Left cardiac atrium (tissue), 4 donors: ENCODE data around the gene SPINT4. TPM values are rescaled to one million over a fixed set of nuclear protein-coding genes. Genes with fewer than 3 reads are reported as not detected.
"Not testable (repeated sequence)": the region's sequence is repeated elsewhere in the genome, so short reads cannot be mapped to it uniquely, and the experiment has no call there.

Source experiments
- ATAC-seq, 2 donors: fragments of 200-7000 bp; cut with Tn5 transposase; one replicate each; pipeline ENCODE4 v1.9.1; 2020; ENCODE audit warnings: mild to moderate bottlenecking in 2 of 2, moderate library complexity in 2 of 2
- DNase-seq: peaks from one replicate; pipeline ENCODE4 v3.0.0-alpha.2; 2020
- intact Hi-C, 2 donors: fragments of 100-400 bp; cut with DNase I; formaldehyde crosslinking; loops; one replicate each; pipeline versions ENCODE4 v1.14.1 to v1.15.1; 2022 to 2023
- long read RNA-seq: library from polyadenylated mRNA; unstranded; transcript quantifications from one replicate; pipeline ENCODE4 v2.0.0, GENCODE V29; 2021
- total RNA-seq, 2 donors: library from RNA; stranded (reverse); fragmentation: NEBNext Ultra II Directional; extraction: Animal tissue kit (Norgen Biotek cat#: 25700); gene quantifications; one replicate each; pipeline ENCODE4 v1.2.1, GENCODE V29; 2021
- donor health status: DM: no; HTN: yes; CAD: no.
- donor health status: DM: no; HTN: yes; CAD: no; lungs with severe emphysema.
- donor health status: DM: yes; HTN: yes; CAD: no.
- donor health status: Dilated cardiomyopathy.

The SPINT4 gene
- not detected for total RNA-seq
- long read RNA-seq: 0 reads

DNA sequence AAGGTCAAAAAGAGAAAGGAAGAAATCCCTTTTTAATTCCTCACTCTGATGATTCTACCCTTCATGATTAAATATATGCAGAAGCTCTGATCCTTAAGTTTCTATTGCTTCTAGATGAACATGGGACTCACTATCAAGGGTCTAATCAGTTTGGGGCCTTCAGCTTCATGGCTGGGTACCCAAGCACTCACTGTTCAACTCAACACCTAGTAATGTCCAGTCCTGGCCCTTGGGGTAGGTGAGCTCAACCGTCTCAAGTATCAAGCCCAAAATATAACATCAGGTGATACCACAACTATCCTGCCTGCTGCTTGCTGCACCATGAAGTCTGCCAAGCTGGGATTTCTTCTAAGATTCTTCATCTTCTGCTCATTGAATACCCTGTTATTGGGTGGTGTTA, at the start of gene SPINT4:
SPINT4 (plus strand) TSS at position 301 of the 400 bp plus-strand sequence; CDS start at position 322, 21 bp downstream.
- DNase-seq (no peak), ATAC-seq (no peak)
- intact Hi-C loops: no loop called here

DNA sequence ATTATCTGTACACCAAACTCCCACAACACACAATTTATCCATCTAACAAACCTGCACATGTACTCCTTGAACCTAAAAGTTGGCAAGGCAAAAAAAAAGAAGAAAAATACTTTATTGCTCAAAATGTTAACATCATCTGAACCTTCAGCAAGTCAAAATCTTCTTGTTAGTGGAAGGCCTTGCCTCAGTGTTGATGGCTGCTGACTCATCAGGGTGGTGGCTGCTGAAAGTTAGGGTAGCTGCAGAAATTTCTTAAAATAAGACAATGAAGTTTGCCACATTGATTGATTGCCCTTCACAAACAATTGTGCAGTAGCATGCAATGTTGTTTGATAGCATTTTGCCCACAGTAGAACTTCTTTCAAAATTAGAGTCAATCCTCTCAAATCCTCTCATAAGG, 49.4 kb upstream of the SPINT4 start:
- intact Hi-C loops: no loop called here
- no peak for ATAC-seq
- DNase-seq: no peak

DNA sequence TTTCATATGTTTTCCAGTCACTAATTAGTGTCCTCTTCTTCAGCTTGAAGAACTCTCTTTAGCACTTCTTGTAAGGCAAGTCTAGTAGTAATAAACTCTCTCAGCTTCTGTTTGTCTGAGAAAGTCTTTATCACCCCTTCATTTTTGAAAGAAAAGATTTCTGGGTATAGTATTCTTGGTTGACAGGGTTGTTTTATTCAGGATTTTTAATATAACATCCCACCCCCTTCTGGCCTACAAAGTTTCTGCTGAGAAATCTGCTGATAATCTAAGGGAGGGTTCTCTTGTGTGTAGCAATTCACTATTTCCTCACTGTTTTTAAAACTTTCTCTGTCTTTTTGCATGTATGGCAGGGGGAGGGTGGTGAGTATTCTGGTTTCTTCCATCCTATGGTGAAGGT, 42.5 kb upstream of the SPINT4 start:
- ATAC-seq (no peak), DNase-seq (no peak)
- intact Hi-C loops: no loop called here

DNA sequence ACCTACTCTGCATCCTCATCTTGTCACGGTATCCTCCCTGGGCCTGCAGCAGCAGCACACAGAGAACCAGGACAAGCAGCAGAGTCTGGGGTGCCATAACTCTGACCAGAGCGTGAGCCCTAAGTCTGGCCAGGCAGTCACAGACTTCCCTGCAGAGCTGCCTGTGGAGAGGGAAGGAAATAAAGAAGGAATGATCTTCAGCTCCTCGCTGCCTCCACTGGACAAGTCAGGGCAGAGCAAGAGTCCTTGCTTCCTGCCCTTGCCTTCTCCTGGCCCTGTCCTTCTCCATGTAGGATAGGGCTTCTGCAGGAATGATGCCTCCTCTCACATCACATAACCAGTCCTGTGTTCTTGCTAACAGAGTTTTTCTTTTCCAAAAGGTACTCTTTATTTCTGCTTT, 36.3 kb upstream of the SPINT4 start:
- intact Hi-C loops: no loop called here
- ATAC-seq: no peak
- no peak for DNase-seq

DNA sequence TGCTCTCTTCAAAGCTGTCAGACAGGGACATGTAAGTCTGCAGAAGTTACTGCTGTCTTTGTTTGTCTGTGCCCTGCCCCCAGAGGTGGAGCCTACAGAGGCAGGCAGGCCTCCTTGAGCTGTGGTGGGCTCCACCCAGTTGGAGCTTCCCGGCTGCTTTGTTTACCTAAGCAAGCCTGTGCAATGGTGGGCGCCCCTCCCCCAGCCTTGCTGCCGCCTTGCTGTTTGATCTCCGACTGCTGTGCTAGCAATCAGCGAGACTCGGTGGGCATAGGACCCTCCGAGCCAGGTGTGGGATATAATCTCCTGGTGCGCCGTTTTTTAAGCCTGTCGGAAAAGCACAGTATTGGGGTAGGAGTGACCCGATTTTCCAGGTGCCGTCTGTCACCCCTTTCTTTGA, 28.8 kb upstream of the SPINT4 start:
- ATAC-seq, intact Hi-C loops: not testable (repeated sequence)

DNA sequence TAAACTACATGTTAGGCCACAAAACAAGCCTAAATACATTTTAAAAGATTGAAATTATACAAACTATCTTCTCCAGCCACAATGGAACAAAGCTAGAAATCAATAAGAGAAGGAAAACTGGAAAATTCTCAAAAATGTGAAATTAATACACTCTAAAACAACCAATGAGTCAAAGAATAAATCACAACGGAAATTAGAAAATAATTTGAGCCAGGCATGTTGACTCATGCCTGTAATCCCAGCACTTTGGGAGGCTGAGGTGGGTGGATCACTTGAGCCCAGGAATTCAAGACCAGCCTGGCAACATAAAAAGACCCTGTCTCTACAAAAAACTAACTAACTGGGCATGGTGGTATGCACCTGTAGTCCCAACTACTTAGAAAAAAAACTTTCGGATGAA, 26.7 kb upstream of the SPINT4 start:
- intact Hi-C loops: no loop called here
- no peak for ATAC-seq
- DNase-seq: no peak

More for the DNA sequence above, 28.8 kb upstream of the SPINT4 start:
- not testable (repeated sequence) for DNase-seq

DNA sequence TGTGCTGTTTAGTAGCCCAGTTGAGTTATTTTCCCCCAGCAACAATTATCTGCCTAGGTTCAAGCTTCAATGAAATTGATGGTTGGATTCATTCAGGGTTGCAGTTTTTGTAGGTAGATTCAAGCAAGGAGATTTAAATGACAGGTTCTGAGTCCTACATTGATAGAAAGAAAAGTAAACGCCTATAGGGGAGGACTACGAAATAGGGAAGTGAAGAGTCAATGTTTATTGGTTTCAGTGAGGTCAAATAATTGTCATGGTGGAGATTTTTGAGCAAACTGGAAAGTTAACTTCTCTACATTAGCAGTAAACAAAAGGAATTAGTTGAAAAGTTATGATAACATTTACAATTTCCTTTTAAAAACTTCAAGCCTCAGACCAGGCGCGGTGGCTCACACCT, 21.0 kb upstream of the SPINT4 start:
- DNase-seq (no peak), ATAC-seq (no peak)
- intact Hi-C loops: no loop called here

DNA sequence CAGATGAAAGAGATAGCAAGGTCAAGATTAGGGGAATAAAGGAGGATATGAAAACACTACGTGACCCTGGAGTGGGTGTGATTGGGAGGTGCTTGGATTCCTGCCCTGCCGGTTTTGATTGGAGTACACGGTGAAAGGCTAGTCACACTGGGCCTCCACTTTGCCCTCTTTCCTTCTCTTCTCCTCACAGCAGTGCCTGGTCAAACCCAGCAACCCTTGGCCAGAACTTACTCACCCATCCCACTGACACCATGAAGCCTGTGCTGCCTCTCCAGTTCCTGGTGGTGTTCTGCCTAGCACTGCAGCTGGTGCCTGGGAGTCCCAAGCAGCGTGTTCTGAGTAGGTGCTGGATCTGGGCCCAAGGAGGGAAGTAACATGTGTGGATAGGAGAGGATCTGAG, 20.3 kb upstream of the SPINT4 start, which contains the start of gene WFDC13:
WFDC13 (plus strand) TSS at position 166 of the 400 bp plus-strand sequence; CDS start at position 252, 86 bp downstream.
- intact Hi-C loops: no loop called here
- no peak for DNase-seq
- ATAC-seq: no peak

DNA sequence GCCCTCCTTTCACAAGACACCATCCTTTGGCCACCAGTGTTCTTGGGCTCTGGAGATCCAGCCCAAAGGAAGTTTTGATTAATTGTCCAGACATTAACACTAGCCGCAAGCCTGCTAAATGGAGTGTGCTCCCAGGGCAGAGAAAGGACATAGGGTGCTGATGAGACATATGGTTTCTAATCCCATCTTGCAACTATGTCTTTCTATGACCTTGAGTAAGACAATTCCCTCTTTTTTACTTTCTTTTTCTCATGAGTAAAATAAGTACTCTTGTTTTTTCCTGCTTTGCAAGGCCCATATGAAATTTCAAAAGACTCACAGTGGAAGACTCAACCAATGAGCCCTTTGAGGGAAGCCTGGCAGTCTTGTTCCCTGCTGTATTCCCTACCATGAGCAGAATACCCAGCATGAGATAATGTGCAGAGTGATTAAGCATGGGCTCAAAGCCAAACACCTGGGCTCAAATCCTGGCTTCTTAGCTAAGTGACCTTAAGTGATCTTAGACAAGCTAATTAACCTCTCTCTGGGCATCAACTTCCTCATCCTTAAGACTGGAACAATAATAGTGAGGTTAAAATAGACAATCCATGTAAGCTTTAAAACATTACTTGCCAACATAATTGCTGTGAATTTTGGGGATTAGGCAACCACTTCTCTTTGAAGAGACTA, 17.0 kb upstream of the SPINT4 start, which contains the start of gene WFDC10B:
WFDC10B (minus strand) TSS at position 51 of the 669 bp plus-strand sequence. CDS start 19,027 bp downstream, outside the sequence.
- ATAC-seq: peak in 1 of 2 donors; percentile 37
- intact Hi-C loops: loop anchor here in 1 of 2 donors (5.0 kb wide), 1 partner anchor 328 kb away; the partner anchor contains the start of gene TP53TG5
- no peak for DNase-seq

DNA sequence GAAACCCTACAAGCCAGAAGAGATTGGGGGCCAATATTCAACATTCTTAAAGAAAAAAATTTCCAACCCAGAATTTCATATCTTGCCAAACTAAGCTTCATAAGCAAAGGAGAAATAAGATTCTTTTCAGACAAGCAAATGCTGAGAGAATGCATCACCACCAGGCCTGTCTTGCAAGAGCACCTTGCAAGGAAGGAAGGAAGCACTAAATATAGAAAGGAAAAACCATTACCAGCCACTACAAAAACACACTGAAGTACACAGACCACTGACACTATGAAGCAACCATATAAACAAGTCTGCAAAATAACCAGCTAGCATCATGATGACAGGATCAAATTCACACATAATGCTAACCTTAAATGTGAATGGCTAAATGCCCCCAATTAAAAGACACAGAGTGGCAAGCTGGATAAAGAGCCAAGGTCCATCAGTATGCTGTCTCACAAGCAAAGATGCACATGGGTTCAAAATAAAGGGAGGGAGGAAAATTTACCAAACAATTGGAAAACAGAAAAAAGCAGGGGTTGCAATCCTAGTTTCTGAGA, 5.9 kb upstream of the SPINT4 start:
- ATAC-seq, DNase-seq, intact Hi-C loops: not testable (repeated sequence)

DNA sequence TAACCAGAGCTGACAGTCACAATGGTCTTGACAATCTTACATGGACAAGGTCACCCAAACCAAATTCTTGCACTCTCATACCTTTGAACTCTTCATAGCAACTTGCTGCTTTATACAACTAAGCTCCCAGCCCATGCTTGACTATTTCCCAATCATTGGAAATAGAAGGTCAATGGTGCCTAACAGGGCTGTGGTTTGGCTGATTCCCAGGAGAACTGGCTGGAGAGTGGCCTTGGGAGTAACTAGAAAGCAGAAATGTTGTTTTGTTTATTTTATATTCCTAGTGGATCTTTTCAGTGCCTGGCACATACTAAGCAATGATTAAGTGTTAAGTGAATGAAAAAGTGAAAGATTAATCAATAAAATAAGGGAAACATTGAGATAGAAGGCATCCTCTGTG, 3.0 kb downstream of the SPINT4 start:
- intact Hi-C loops: no loop called here
- ATAC-seq (no peak), DNase-seq (no peak)

DNA sequence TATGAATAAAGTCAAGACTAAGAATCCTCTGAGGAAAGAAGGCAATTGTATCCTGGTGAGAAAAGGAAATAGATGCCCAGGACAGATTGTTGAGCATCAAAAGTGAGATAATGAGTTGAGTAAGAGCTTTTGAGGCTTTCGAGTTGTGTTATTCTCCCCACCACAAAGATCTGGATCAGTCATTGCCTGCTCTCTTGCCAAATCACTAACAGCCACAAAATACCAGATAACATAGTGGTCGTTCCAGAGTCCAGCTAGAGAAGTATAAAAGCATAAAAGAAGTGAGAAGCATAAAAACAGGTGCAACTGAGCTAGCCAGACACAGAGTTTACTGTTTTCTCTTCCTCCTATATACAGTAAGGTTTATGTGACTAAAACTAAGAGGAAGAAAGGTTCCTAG, 4.9 kb downstream of the SPINT4 start:
- intact Hi-C loops: no loop called here
- DNase-seq: no peak
- ATAC-seq: no peak

DNA sequence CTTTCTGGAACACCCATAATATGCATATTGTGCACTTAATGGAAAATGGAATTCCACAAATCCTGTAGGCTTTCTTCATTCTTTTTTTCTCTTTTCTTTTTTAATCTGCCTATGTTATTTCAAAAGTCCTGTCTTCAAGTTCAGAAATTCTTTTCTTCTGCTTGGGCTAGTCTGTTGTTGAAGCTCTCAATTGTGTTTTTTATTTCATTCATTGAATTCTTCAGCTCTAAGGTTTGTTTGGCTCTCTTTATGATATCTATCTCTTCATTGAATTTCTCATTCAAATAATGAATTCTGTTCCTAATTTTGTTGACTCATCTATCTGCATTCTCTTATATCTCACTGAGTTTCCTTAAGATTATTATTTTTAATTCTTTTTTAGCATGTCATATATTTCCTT, 10.1 kb downstream of the SPINT4 start:
- no peak for ATAC-seq
- intact Hi-C loops: no loop called here
- no peak for DNase-seq

DNA sequence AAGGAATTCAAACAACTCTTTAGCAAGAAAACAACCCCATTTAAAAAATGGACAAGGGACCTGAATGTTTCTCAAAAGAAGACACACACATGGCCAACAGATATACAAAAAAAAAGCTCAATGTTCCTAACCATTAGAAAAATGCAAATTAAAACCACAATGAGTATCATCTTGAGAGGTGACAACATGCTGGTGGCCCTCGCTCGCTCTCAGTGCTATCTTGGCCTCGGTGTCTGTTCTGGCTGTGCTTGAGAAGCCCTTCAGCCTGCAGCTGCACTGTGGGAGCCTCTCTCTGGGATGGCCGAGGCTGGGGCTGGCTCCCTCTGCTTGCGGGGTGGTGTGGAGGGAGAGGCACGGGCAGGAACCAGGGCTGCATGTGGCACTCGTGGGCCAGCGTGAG, 13.4 kb downstream of the SPINT4 start:
- DNase-seq (no peak), ATAC-seq (no peak)
- intact Hi-C loops: no loop called here

DNA sequence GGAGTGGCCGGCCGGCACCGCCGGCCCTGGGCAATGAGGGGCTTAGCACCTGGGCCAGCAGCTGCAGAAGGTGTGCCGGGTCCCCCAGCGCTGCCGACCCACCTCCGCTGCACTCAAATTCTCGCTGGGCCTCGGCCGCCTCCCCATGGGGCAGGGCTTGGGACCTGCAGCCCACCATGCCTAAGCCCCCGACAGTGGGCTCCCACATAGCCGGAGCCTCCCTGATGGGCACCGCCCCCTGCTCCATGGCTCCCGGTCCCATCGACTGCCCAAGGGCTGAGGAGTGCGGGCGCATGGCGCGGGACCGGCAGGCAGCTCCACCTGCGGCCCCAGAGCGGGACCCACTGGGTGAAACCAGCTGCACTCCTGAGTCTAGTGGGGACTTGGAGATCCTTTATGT, 13.8 kb downstream of the SPINT4 start:
- intact Hi-C loops: no loop called here
- ATAC-seq (no peak), DNase-seq (no peak)

DNA sequence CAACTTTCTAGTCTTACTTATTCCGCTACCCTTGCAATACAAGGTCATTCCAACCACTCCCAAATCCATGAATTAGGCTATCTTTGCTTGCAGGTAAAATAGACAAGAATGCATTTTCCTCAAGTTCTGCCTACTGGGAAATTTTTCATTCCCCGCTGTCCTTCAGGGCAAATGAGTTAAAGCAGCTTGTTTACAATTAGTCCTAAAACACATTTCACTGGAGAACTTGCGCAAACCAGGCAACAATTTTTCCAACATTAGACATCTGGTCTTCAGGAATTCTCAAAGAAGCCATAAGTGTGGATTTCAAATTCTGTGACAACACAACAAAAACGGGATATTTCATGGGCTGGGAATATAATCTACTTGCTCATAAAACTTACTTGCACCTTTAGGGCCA, 20.4 kb downstream of the SPINT4 start:
- intact Hi-C loops: no loop called here
- ATAC-seq: no peak
- DNase-seq: no peak

DNA sequence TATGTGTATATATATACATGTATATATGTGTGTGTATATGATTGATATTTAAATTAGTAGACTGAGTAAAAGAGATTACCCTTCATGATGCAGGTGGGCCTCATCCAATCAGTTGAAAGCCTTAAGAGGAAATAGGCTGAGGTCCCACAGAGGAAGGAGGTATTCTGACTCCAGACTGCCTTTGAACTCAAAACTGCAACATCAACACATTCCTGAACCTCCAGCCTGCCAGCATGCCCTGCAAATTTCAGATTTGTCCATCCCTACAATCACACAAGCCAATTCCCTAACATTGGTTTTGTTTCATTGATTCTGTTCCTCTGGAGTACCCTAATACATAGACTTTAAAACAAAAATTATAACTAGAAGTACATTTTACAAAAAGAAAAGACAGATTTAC, 22.9 kb downstream of the SPINT4 start:
- intact Hi-C loops: no loop called here
- DNase-seq (no peak), ATAC-seq (no peak)

DNA sequence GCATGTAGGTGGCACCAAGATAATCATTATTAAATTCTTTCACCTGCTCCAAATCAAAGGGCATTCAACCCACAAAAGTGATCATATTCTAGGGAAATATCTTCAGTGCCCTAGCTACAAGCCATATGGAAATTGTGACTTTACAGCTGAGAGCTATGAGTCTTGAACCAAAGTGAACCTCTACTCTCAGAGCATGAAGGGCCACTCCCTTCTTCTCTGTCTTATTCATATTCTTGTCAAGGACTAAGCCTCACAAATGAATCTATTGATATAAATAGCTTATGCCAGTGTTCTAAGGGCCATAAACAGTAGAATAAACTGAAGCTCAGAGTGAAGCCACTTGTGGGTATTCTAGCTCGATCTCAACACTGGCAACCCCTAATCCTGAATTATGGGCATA, 29.6 kb downstream of the SPINT4 start:
- intact Hi-C loops: no loop called here
- DNase-seq (no peak), ATAC-seq (no peak)

DNA sequence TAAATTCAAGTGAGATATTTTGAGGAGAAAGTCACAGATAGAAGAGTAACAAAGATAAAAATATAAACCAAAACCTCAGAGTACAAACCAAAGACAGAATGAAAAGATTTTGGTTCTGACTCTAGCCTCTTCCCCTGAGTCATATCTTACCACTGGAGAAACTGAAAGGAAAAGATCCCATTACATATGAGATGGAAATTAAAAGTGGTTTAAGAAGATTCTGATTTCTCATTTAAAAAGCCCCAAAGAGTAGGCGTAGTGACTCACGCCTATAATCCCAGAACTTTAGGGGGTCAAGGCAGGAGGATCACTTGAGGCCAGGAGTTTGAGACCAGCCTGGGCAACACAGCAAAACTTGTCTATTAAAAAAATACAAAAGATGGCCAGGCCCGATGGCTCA, 30.6 kb downstream of the SPINT4 start:
- DNase-seq: no peak
- intact Hi-C loops: no loop called here
- no peak for ATAC-seq

DNA sequence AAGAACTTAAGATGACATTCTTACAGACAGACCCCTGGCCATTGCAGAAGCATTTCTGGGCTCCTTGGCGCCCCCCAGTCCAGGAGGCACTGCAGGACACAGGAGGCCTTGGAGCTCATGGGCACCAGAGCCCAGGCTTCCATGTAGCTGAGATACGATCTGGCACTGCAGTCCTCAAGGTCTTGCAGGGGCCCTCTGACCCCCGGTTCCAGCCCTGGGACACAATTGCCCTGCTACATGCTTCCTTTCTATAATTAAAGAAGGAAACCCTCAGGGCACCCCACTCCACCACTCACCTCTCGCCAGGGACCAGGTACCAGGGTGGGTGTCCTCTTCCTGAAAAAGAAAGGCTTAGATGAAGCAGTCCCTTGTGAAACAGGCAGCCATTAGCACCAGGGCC, 35.9 kb downstream of the SPINT4 start:
- ATAC-seq: no peak
- intact Hi-C loops: no loop called here
- no peak for DNase-seq

DNA sequence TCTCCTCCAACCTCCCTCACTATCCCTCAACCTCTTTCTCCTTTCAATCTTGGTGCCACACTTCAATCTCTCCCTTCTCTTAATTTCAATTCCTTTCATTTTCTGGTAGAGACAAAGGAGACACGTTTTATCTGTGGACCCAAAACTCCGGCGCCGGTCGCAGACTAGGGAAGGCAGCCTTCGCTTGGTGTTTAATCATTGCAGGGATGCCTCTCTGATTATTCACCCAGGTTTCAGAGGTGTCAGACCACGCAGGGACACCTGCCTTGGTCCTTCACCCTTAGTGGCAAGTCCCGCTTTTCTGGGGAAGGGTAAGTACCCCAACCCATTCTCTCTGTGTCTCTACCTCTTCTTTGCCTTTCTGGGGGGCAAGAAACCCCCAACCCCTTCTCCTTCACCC, 37.8 kb downstream of the SPINT4 start:
- ATAC-seq, intact Hi-C loops, DNase-seq: not testable (repeated sequence)
